ENCODE measurements around the gene TMOD1.

GRCh38 chr9:97501177-97501971 lies at the start of gene TMOD1:
- TF ChIP-seq POLR2A (IDR thresholded peaks at IDR 0.05) (no peak), CTCF (IDR thresholded peaks at IDR 0.05 in 4 of 5, conservative IDR thresholded peaks at IDR 0.05 in 1 of 5) (peak in 1 of 5 experiments; percentile 13)

Data from gastrocnemius medialis (tissue), 4 donors.